ENCODE data around the gene TIMM29.
A peak's percentile ranks its signal among the peaks of the same experiment; 100 is the strongest.
"Not testable (repeated sequence)": the region's sequence is repeated elsewhere in the genome, so short reads cannot be mapped to it uniquely, and the experiment has no call there.

TIMM29 gene

GRCh38 chr19:10946958-10947657, 18.5 kb downstream of the TIMM29 start:
- DNase-seq: no peak

- no peak for DNase-seq
Measured at GRCh38 chr19:10952809-10953208, 24.2 kb downstream of the TIMM29 start.

DNA sequence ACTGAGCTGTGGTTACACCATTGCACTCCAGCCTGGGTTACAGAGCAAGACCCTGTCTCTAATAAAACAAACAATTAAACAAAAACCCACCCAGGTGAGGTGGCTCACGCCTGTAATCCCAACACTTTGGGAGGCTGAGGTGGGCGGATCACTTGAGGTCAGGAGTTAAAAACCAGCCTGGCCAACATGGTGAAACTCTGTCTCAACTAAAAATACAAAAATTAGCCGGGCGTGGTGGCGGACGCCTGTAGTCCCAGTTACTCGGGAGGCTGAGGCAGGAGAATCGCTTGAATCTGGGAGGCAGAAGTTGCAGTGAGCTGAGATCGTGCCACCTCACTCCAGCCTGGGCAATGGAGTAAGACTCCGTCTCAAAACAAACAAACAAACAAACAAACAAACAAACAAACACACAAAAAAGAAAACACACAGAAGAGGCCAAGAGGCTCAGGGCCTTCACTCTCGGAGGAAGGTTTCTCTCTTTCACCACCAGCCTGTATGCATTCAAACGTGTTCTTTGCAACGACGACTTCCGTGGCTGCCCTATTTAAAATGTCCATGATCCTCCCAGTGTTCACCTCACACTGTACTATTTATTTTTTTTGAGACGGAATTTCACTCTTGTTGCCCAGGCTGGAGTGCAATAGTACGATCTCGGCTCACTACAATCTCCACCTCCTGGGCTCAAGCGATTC, 30.8 kb downstream of the TIMM29 start:
- DNase-seq: not testable (repeated sequence)

DNA sequence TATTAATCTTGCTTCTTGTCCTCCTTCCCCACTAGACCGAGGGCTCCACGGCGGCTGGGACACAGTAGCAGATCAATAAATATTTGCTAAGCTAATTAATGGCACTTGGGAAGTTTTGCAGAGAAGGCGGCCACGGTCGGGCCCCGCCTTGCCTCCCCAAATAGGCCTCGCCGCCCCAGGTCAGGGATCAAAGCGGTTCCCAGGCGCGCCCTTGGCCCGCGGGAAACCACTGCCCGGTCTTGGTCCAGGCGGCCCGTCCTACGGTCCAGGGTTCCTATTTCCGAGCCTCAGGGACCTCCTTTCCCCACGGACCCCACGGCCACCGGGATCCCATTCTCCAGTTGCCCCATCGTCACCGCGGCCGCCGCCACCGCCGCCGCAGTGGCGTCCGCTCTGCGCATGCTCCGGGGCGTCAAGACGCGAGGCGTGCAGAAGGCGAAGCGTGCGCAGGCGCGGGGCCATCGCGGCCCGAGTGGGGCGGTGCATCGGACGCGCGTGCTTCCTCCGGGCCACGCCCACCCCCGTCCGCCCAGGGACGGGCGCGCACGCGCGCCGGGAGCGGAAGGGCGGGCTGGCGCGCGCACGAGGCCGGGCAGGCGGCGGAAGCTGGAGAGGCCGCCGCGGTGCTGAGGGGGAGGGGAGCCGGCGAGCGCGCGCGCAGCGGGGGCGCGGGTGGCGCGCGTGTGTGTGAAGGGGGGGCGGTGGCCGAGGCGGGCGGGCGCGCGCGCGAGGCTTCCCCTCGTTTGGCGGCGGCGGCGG, 31.9 kb downstream of the TIMM29 start, which contains the start of gene SMARCA4:
TSS of gene SMARCA4 (plus strand) at position 717 of the 759 bp plus-strand sequence. CDS start 23,122 bp downstream, outside the sequence.
- peak; percentile 100 for DNase-seq

DNA sequence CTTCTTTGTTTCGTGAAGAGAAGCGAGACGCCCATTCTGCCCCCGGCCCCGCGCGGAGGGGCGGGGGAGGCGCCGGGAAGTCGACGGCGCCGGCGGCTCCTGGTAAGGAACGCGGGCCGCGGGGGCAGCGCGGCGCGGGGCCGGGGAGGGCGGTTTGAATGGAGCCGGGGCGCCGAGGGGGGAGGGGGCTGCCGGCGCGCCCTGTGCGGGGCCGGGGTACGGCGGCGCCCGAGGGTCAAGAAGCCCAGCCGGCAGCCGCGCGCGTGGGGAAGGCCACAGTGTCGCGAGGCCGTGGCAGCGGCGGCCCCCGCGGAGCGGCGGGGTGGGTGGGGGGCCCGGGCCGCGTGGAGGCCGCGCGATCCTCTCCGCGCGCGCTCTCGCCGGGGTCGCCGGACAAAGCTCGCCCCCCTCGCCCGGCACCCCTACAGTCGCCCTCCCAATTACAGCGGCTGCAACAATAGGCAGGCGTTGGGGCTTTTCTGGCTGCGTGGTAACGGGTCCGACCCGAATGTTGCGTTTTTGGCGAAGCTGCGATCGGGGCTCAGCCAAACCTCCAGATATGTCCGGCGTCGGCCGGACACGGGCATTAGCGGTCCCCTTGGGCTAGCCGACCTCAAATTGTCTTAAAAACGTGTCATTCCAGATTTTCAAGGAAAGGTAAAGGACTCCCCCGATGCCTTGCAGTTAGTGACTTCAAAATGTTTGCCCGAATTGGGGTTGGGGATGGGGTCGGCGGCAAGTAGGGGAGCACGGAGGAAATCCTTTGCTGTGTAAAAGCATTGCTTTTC, 32.7 kb downstream of the TIMM29 start:
- peak; percentile 83 for DNase-seq

- DNase-seq: no peak
Measured at GRCh38 chr19:10962863-10963262, 34.3 kb downstream of the TIMM29 start.

- DNase-seq: no peak
Measured at GRCh38 chr19:10963865-10964264, 35.3 kb downstream of the TIMM29 start.

- DNase-seq: no peak
Measured at GRCh38 chr19:10964903-10965302, 36.3 kb downstream of the TIMM29 start.

GRCh38 chr19:10965398-10965797, 36.8 kb downstream of the TIMM29 start:
- DNase-seq: no peak

DNA sequence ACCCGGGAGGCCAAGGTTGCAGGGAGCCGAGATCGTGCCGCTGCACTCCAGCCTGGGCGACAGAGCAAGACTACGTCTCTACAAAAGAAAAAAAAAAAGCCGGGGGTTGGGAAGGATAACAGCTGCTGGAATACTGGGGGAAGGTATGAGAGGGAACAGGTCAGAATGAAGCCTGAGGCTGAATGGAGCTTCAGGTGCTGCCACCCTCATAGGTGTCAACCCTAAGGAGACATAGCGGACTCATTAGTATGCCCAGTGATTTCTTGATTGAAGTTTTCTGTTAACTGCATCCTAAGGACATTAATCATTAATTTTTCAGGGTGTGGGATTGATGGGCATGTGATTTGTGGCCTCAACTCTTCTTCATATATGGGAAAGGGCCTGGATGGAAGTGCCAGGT, 38.2 kb downstream of the TIMM29 start:
- no peak for DNase-seq

DNA sequence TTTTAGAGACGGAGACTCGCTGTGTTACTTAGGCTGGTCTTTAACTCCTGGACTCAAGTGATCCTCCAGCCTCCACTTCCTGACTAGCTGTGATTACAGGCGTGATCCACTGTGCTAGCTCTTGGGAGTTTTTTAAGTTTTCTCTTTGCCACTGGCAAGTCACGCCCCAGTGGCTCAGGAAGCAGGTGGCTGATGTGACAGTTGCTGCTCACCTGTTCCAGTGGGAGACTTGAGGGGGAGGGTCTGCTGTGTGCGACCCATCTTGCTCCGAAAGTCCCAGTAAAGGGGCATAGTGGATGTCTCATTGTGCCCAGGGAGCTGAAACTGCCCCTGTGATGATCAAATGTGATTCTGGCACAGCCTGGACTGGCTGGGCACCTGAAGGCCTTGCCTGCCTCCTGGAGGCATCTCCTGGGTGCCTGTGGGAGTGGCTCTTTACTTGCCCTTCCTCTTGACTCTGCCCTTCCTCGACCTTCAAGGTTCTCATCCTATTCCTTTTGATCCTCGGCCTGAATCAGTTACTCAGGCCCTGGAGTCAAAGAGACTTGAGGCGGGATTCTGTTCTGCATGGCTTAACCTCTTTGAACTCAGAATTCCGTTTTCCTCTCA, 40.0 kb downstream of the TIMM29 start:
- no peak for DNase-seq

DNA sequence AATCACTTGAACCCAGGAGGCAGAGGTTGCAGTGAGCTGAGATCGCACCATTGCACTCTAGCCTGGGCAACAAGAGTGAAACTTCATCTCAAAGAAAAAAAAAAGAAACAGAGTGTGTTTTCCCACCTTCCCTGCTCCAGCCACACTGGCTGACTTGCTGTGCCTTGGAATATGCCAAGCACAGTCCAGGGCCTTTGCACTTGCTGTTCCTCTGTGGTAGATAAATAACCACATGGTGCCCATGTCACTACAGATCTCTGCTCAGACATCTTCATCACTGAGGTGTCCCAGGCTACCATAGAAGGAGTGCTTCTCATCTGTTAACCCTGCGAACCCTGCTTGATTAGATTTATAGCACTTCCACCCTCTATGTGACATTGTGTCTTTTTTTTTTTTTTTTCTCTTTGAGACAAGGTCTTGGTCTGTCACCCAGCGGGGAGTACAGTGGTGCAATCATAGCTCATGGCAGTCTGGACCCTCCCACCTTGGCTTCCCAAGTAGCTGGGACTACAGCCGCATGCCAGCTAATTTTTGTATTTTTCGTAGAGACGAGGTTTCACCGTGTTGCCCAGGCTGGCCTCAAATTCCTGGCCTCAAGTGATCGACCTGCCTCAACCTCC, 42.6 kb downstream of the TIMM29 start:
- no peak for DNase-seq

DNA sequence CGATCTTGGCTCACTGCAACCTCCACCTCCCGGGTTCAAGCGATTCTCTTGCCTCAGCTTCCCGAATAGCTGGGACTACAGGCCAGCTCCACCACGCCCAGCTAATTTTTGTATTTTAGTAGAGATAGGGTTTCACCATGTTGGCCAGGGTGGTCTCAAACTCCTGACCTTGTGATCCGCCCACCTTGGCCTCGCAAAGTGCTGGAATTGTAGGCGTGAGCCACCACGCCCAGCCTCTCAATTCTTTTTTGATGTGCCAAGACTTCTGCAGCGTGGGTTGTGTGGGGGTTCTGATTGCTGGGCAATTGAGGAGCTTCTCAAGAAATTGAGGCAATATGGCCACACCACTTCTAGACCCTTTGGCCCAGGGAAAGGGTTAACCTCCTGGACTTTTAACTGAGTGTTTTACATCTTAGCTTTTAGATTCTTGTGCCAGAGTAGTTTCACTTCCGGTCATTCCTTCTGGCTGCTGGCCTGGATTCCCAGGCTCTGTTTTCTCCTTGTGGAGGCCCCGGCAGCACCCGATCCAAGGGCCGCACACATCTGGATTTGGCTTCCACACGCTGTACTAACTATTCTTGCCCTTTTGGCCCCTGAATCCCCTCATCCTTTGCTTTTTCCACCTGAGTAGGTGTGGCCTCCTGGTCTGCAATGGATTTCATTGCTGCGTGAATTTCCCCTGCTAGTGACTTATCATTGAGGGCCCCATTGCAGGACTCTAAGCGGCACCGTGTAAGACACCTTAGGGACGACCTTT, 46.9 kb downstream of the TIMM29 start:
- no peak for DNase-seq

GRCh38 chr19:10976131-10976892, 47.7 kb downstream of the TIMM29 start:
- no peak for DNase-seq

- DNase-seq: no peak
Measured at GRCh38 chr19:10977742-10978092, 49.1 kb downstream of the TIMM29 start.

All from OCI-M1 (cell line).